Measurements from ENCODE around the gene RBCK1. TPM values are rescaled to one million over a fixed set of nuclear protein-coding genes. Genes with fewer than 3 reads are reported as not detected.

Gene RBCK1
- total RNA-seq, 1 experiment from 2014 or later = 46.8 TPM

- H3K4me2 ChIP-seq (ENCODE audit: insufficient read depth, insufficient read length, low read length) = no peak overlapping the region
- H2AK5ac ChIP-seq (ENCODE audit: insufficient read length, low read length) = no peak overlapping the region
- H3K9ac ChIP-seq (ENCODE audit: extremely low read depth, insufficient read length, low read length) = no peak overlapping the region
- H2BK12ac ChIP-seq (ENCODE audit: insufficient read length, low read depth, low read length) = no peak overlapping the region
- no peak overlapping the region for H3K4me3 Mint-ChIP-seq
- no peaks in the 10 kb centered on the region for H3K27me3 ChIP-seq (ENCODE audit: insufficient read depth, low read length)
- no peak for DNase-seq
- no peaks in the 10 kb centered on the region for H3K9me3 Mint-ChIP-seq
- no peak for TF ChIP-seq CTCF (conservative IDR thresholded peaks at IDR 0.05)
- H3K4ac ChIP-seq (ENCODE audit: low read depth, low read length) = no peak overlapping the region
- H3K36me3 Mint-ChIP-seq (ENCODE audit: insufficient read depth in 1 of 3, low read depth in 3 of 3) = no peaks in the 10 kb centered on the region
- H3K18ac ChIP-seq (ENCODE audit: insufficient read length, low read depth, low read length) = no peak overlapping the region
- peaks cover 11 to 13% of the 10 kb centered on the region in 2 experiments for H3K4me1 Mint-ChIP-seq
- no peak overlapping the region for H3K56ac ChIP-seq (ENCODE audit: insufficient read length, low read depth, low read length)
- H2BK15ac ChIP-seq (ENCODE audit: low read depth, low read length) = no peak overlapping the region
- no peak overlapping the region for H2BK20ac ChIP-seq (ENCODE audit: low read depth, low read length, poor library complexity, severe bottlenecking)
- H3K9me3 ChIP-seq (ENCODE audit: control insufficient read depth, low read depth, low read length) = no peaks in the 10 kb centered on the region
- no peak overlapping the region for H4K8ac ChIP-seq (replicated peaks; ENCODE audit: insufficient read length, low read depth, low read length)
- no peak overlapping the region for H3K14ac ChIP-seq (ENCODE audit: insufficient read depth, low read length)
- H3K23ac ChIP-seq (ENCODE audit: insufficient read length, low read depth, low read length) = no peak overlapping the region
- peak overlapping the region in 1 of 3 experiments; percentile 31; a peak in 1 of 7 replicates for H3K27ac Mint-ChIP-seq
- peaks cover 3% of the 10 kb centered on the region for H4K20me1 ChIP-seq (ENCODE audit: control insufficient read depth, insufficient read depth, insufficient read length)
- no peak overlapping the region for H2BK5ac ChIP-seq (ENCODE audit: insufficient read length, low read length)
- H3K79me2 ChIP-seq (ENCODE audit: insufficient read depth, low read length) = no peaks in the 10 kb centered on the region
- no peak overlapping the region for H2BK120ac ChIP-seq (ENCODE audit: low read depth, low read length, poor library complexity, severe bottlenecking)
- peaks cover 5% of the 10 kb centered on the region for H3K27me3 Mint-ChIP-seq (ENCODE audit: low read depth)
- no peak overlapping the region for H2AFZ ChIP-seq (ENCODE audit: low read length)
- no CpG with 5 or more reads among the region's 9 CpGs for WGBS (ENCODE audit: extremely low coverage, insufficient read length, low lambda C conversion rate)
- no peak overlapping the region for H3T11ph ChIP-seq (ENCODE audit: low read length)
- H3K27ac ChIP-seq (ENCODE audit: insufficient read length, low read depth, low read length) = no peak overlapping the region
- no peaks in the 10 kb centered on the region for H3K23me2 ChIP-seq (ENCODE audit: insufficient read length, low read depth, low read length, poor library complexity, severe bottlenecking)
- H3K79me1 ChIP-seq (ENCODE audit: insufficient read depth, low read depth, low read length, poor library complexity, severe bottlenecking) = no peaks in the 10 kb centered on the region
- H3K4me1 ChIP-seq (ENCODE audit: insufficient read depth, low read length) = no peaks in the 10 kb centered on the region; the same call in 1 of the 2 replicates
- H4K5ac ChIP-seq (ENCODE audit: insufficient read length, low read depth, low read length) = no peak overlapping the region
- no peak overlapping the region for H4K91ac ChIP-seq (ENCODE audit: insufficient read length, low read depth, low read length)
Measured at GRCh38 chr20:364905-365794, 42.9 kb upstream of the RBCK1 start.

All from H9 (cell line).